Mononuclear cell (primary cell): ENCODE data around the gene PPP2R1B. TPM values are rescaled to one million over a fixed set of nuclear protein-coding genes. Genes with fewer than 3 reads are reported as not detected.

Experiments used
- H3K27me3 ChIP-seq: 2 replicates; pipeline ENCODE4 v1.6.0; 2011; ENCODE audit warnings: low read length, control low read depth; ENCODE audit not compliant: insufficient read depth
- H3K4me1 ChIP-seq: 2 replicates; pipeline ENCODE4 v1.5.1; 2011; ENCODE audit warnings: mild to moderate bottlenecking, low read length, control low read depth; ENCODE audit not compliant: insufficient read depth
- H3K4me3 ChIP-seq: 2 replicates; pipeline ENCODE4 v1.5.1; 2011; ENCODE audit warnings: mild to moderate bottlenecking, low read length, moderate library complexity
- H3K9me3 ChIP-seq: 2 replicates; pipeline ENCODE4 v1.5.1; 2011; ENCODE audit warnings: low read depth, mild to moderate bottlenecking, control low read depth, low read length
- total RNA-seq: library from RNA; depleted of rRNA; stranded (reverse); fragments of >200 nt; gene quantifications from one replicate; pipeline ENCODE4 v1.2.3, GENCODE V29; 2012

PPP2R1B gene
- total RNA-seq, 1 donor, result 27.1 TPM

DNA sequence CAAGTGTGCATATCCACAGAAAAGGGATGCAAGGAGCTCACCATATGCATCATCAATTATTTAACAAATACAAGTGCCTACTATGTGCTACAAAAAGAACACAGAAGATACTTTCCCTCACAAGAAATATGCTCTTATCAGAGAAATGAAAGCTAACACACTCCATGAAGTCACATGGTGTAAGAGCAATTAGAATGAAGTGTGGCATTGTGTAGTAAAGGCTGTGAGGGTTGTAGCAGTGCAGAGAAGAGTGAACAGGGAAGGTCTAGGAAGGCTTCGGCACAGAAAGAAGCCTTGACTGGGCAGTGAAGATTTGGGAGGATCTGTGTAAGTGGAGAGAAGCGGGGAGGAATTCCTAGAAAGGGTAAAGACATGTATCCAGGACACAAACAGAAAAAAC is 22.5 kb downstream of the PPP2R1B start:
- Histone ChIP-seq H3K27me3 (no peaks in the 10 kb centered on the region), H3K4me1 (no peaks in the 10 kb centered on the region), H3K4me3 (no peak overlapping the region), H3K9me3 (no peaks in the 10 kb centered on the region)

DNA sequence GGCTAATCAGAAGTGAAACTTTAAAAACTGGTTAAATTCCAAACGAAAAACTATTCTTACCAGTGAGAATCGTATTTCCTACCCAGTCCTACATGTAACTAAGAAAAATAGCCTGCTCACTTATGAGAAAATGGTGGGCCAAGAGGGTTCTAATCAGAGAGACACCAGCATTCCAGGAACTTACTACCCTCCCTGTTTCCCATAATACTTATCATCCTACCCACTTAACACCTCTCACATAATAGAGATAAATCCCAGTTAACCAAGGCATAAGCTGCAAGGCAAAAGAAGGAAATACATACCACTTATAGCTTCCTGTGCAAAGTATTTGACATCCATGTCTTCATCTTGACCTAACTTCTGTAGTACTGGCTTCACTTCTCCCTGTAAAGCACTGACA is 24.4 kb downstream of the PPP2R1B start:
- Histone ChIP-seq H3K27me3 (no peaks in the 10 kb centered on the region), H3K9me3 (no peaks in the 10 kb centered on the region), H3K4me3 (no peak overlapping the region), H3K4me1 (no peaks in the 10 kb centered on the region)

DNA sequence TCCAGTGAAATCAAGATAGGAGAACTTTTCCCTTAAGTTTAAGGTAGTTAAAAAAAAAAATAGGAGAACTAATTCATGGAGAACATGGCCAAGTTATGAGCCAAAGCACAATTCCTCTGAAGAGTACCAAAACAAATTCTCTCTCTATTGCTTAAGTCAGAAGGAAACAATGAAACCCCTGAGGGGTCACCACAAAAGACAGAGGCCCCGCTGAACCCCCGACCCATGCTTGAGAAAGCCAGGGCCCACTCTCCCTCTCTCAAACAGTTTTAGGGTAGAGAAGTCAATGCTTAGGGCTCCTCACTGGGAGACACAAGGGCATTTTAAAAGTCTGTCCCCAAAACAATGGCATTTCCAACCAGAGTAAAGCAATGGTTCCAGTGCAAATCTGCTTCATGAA is 26.9 kb downstream of the PPP2R1B start:
- Histone ChIP-seq H3K4me1 (no peaks in the 10 kb centered on the region), H3K27me3 (no peaks in the 10 kb centered on the region), H3K9me3 (no peaks in the 10 kb centered on the region), H3K4me3 (no peak overlapping the region)

DNA sequence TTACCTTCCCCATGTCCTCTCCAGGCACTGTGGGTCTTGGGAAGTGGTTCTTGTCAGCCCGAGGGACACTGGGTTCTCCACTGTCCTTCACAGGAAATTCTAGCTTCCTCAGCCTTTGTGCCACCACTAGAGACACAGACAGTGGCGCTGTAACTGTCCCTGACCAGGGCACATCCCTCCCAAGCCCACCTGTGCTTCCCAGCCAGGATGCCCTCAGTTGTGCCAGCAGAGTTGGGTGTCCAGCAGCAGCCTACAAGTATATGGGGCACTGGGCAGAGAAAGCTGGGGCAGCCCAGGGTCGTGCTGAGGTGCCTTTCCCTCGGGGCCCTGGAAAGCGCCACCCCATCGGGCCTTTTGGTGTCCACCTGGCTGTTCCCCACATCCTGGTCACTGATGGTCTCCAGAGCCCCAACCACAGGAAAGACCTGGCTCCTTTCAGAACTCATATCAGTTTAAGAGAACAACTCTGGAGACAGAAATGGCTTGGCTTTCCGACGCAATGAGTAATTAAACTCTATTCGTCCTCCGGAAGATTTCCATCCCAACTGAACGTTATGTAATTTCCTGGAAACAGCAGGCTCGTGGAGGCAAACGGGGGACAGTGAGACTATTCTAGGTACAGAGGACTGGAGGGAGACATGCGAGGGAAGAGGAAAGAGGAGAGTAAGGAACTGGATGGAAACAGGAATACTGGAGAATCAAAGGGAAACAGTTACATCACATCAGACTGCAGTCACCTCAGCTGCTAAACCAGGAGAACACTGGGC is 28.6 kb downstream of the PPP2R1B start:
- Histone ChIP-seq H3K9me3 (no peaks in the 10 kb centered on the region), H3K27me3 (no peaks in the 10 kb centered on the region), H3K4me1 (no peaks in the 10 kb centered on the region), H3K4me3 (no peak overlapping the region)

DNA sequence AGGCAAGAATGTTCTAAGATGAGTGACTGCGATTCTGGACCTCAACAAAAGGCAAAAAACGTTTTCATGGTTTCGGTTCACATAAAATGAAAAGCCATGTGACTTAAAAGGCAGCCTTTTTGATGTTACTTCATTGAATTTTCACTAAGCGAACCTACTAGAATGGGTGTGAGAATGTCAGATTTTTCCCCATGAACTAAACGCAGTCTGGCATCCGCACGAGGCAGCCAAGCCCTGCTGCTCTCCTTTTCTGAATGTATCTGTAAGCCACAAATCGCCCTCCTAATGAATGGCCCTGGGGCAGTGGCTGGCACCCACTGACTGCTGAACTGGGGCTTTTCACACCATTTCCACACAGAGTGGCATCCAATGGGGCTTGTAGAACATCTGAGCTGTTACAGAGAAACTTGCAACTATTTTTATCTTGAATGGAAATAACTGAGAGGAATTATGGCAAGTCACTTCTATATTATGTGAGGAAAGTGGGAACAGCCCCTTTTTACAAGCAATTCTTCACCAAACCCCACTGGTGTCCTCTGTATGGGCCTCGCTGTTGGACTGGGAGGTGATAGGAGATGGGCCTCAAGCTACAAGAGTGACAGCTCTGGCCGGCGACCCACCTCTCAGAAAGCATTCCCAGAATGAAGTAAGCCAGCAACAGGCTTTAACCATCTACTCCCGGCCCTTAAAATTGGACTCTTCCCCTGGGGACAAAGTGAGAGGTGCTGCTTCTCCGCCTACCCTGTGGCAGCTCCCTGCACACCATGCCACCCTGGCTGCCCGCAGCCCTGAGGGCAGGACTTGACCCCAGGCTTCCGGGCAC is 29.4 kb downstream of the PPP2R1B start:
- Histone ChIP-seq H3K4me3 (no peak overlapping the region), H3K27me3 (no peaks in the 10 kb centered on the region)

DNA sequence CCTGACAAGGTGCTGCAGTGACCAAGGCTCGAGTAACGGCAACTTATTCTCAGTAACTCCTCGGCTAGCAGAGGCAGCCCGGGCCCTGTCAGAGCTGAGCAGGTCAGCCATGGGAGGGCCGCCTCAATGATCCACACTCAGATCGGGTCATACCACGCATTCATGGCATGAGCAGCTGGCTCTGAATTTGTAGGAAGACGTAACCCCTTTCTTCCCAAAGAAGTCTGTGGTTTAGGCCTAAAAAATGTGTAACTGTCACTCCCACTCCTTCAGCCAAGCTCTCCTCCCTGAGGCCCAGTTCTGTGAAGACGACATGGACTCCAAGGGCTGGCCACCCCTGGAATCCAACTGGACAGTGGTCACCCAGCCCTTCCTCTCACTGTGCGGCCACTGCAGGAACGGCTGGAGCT is 30.0 kb downstream of the PPP2R1B start:
- H3K27me3 ChIP-seq, result no peaks in the 10 kb centered on the region

More for the DNA sequence above, 29.4 kb downstream of the PPP2R1B start:
- H3K4me1 ChIP-seq, result no peaks in the 10 kb centered on the region
- H3K9me3 ChIP-seq, result no peaks in the 10 kb centered on the region

DNA sequence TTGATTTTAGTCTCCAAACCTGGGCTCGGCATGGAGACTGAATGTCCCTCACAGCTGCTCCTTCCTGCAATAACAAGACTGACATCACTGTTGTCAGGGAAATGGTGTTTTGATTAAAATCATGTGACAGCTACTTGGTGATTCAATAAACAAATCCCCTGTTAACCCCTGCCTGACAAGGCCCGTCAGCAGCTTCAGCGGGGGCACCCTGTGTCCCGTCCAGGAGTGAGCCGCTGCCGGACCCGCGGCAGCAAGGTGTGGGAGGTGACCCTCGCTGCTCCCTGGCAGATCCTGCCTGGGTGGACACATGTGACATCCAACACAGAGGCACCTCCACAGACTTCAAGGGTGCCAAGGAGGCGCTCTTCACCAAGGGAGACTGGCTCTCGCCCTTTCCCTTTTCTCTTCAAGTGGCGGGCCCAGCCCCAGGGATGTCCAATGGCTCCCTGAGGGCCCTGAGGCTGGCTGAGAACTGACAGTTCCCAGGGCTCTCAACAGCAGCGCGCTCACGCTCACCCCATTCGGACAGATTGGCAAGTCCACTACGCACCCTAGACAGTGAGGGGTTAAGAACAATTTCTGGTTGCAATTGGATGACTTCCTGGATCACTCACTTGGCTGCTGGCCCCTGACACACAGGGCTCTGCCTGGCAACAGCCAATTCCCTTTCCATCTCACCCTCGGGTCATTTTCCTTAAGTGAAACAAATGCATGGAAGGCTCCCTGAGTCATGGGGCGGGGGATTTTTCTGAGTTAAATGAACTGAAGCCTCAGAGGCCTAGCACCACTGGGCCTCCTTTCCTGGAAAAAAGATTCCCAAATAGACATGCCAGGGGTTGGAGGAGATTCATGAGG is 30.7 kb downstream of the PPP2R1B start:
- Histone ChIP-seq H3K9me3 (no peaks in the 10 kb centered on the region), H3K4me3 (no peak overlapping the region), H3K27me3 (no peaks in the 10 kb centered on the region), H3K4me1 (no peaks in the 10 kb centered on the region)

More for the DNA sequence above, 30.0 kb downstream of the PPP2R1B start:
- Histone ChIP-seq H3K4me3 (no peak overlapping the region), H3K4me1 (no peaks in the 10 kb centered on the region), H3K9me3 (no peaks in the 10 kb centered on the region)

DNA sequence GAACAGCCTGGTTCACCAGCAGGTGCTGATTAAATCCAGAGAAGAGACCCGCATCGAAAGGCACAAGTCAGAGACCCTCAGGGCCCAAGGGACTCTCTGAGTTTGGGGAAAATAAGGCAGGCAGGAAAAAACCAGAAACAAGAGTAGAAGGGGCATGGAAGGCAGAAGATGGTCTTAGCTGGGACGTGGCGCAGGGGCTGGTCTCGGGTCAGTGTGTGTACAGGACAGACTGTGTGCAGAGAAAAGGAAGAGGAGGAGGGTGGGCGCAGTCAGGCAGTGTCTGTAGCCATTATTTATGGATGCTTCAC is 31.3 kb downstream of the PPP2R1B start:
- H3K4me3 ChIP-seq, result no peak overlapping the region
- H3K27me3 ChIP-seq, result no peaks in the 10 kb centered on the region
- H3K9me3 ChIP-seq, result no peaks in the 10 kb centered on the region
- H3K4me1 ChIP-seq, result no peaks in the 10 kb centered on the region

DNA sequence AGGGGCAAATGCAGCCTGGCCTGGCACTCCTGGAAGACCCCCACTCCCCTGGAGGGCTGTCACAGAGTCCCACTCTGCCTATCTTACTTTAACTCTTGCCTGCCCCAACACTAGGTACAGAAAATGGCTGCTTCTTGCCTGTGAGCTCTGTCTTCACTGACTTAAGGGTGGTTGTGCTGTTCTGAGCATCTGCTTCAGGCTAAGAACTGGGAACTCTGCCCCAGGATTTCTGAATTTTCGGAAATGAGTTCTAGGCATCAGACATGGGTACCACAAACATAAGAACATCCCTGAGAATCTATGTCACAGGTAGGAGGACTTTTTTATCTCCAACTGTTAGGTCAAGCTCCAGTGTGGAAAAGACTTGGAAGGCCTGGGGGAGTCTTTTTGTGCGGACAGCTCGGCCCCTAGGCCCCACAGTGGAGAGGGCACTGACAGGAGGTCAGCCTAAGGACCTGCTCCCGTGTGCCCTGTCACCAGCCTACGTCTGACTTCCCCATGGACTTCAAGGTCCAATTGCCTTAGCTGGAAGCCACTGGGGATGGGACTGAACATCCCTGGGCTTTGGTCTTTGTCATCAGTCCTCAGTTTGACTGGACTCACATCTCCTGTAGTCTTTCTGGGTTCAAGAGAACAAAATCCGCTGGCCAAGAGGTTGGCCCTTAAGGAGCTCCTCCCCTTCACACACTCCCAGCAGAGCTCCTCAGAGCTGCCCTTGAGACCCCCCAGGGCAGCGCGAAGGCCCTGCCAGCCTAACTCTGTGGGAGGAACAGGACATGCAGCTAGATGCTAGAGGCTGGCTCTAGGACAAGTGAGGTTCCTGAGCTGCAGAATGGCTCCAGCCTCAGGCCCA is 31.9 kb downstream of the PPP2R1B start:
- Histone ChIP-seq H3K4me3 (no peak overlapping the region), H3K27me3 (no peaks in the 10 kb centered on the region), H3K4me1 (no peaks in the 10 kb centered on the region), H3K9me3 (no peaks in the 10 kb centered on the region)

DNA sequence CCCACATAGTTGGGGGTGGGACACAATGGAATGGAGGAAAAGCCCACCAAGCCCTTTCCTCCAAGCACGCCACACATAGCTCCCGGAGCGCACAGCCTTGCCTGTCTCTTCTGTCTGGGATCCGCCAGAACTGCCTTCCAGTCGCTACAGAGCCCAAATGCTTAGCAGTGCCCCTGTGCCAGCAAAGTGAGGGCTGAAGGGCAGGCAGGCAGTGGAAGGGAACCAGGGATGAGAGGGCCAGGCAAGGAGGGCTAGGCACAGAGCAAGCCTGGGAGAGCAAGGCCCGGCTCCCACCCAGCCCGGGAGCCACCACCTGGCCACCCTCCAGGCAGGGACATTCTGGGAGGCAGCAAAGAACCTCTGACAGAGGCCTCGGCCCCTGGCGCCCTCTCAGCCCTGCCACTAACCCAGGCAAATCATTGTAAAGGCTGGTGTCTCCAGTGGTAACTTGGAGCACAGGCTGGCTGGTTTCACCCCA is 32.5 kb downstream of the PPP2R1B start:
- Histone ChIP-seq H3K4me3 (no peak overlapping the region), H3K4me1 (no peaks in the 10 kb centered on the region), H3K27me3 (no peaks in the 10 kb centered on the region), H3K9me3 (no peaks in the 10 kb centered on the region)

DNA sequence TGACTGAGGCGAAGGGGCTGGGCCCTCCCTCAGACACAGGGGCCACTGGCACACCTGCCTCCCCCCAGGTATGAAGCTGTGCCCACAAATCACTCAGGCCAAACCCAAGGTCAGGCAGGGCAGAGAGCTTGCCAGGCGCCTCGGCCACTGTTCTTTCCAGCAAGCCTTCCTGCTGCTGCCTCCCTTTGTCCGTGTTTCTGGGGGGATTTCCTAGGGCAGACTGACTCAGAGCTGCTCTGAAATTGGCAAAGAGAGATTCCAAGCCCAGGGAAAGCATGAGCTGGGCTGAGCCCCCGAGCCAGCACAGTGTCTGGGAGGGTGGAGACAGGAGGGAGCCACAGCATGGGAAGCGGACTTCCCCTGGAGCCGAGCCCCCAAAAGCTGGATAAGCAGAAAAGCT is 33.2 kb downstream of the PPP2R1B start:
- H3K27me3 ChIP-seq, result no peaks in the 10 kb centered on the region
- H3K4me1 ChIP-seq, result no peaks in the 10 kb centered on the region
- no peak overlapping the region for H3K4me3 ChIP-seq
- no peaks in the 10 kb centered on the region for H3K9me3 ChIP-seq

DNA sequence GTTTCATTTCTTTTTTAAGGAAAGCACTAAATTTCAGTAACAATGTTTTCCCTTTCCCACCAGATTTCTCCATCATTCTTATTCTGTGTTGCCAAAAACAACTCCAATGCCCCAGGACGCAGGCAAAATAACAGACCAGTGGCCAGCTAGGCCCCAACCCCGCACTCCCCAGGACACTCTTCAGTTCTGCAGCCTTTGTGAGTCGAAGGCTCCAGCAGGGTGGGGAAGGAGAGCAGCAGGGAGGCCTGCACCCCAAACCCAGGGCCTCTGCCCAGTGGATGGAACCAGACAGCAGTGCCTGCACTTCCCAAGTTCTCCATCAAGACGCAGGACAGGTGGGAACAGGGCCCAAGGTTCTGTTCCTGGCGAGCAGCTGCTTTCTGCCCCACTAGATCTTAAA is 34.4 kb downstream of the PPP2R1B start:
- H3K4me3 ChIP-seq, result no peak overlapping the region
- H3K4me1 ChIP-seq, result no peaks in the 10 kb centered on the region
- H3K27me3 ChIP-seq, result no peaks in the 10 kb centered on the region
- H3K9me3 ChIP-seq, result no peaks in the 10 kb centered on the region

DNA sequence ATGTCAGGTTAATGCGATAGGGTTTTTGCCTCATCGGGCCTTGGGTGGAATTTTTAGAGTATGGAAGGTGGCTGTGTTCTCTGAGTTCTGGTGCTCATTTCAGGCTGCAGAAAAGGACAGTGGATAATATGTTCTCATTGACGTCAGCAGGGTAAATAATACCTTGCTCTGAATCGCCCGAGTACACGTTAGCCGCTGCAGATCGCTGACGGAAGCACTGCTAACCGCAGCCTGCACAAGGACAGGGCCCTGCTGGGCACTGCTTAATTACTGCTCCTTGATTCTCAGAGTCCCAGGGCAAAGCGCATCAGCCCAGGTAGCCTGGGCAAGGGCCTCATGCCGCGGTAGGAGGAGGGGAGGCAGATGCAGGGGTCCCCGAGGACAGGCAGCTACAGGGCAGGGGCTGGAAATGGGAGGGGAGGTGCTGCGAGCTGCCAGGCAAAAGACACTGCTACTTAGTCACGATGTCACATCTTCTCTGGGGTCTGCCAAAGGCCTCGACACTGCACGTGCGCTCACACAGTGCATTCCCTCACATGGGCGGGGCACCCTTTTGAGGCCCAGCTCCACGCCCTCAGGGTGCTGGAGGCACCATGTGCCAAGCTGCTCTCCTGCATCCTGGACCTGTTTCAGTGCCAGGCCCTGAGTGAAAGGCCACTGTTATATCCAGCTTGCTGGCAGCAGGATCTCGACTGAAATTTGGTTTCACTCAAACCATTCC is 35.2 kb downstream of the PPP2R1B start:
- no peaks in the 10 kb centered on the region for H3K9me3 ChIP-seq
- no peaks in the 10 kb centered on the region for H3K4me1 ChIP-seq

DNA sequence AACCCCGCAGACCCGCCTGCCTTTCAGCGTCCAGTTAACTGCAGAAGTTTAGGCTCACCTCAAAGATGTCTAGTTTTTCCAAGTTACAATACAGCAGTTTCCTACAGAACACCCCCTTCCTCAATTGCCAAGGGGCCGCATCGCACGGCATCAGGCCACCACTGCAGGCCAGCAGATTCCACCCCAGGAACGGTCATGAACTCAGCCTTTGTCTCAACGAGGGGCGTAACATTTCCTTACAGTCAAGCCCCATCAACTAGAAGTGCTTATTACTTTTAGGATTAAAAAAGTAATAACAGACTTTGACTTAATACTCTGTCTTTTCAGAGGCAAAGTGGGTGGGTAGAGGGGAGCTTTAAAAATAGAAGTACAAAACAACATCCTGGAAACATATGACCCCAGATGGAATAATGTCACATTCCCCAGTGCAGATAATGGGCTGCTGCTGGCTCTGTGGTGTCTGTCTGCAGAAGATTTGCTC is 36.3 kb downstream of the PPP2R1B start:
- Histone ChIP-seq H3K4me1 (no peaks in the 10 kb centered on the region), H3K4me3 (no peak overlapping the region), H3K27me3 (no peaks in the 10 kb centered on the region), H3K9me3 (no peaks in the 10 kb centered on the region)

More for the DNA sequence above, 35.2 kb downstream of the PPP2R1B start:
- Histone ChIP-seq H3K27me3 (no peaks in the 10 kb centered on the region), H3K4me3 (no peak overlapping the region)
